Stimulated activated CD4-positive, alpha-beta T cell treated with anti-CD3 and anti-CD28 coated beads, Interleukin-4, amount 100 ng/mL, for 24 hours (primary cell): ENCODE measurements around the gene APRT.
"Not testable (repeated sequence)": the region's sequence is repeated elsewhere in the genome, so short reads cannot be mapped to it uniquely, and the experiment has no call there.

ENCODE experiments used
- DNase-seq: peaks from one replicate; pipeline ENCODE4 v3.0.0-alpha.2; 2020

APRT gene

DNA sequence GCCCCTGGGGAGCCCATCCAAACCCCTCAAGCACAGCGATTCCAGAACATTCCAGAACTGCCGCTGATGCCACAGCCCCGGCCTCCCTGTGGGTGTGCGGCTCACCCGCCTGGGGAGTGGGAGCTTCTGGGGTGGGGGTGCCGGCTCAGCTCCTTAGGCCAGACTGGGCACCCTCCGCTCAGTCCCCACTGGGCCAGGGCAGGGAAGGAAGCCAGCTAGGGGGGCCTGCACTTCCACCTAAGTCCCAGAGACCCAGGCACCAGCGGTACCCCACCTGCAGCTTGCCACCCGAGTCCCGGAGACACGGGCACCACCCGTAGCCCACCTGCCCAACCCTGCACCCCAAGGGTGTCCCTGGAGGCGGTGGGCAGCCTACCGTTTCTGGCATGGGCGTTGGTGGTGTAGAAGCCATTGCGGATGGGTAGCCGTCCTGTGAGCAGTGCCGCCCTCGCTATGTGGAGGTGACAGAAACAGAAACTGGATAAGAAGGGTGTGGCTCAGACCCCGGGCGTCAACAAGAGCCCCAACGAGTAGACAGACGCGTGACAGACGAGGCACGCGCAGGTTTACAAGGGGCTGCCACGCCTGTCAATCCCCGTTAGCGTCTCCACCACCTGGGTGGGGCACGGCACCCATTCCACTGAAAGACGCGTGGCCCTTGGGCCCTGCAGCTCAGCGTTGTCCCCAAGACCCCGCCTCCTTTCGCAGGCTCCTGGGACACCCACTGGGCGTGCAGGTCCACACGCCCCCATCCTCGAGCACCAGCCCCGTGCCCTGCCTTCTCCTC, 30.0 kb upstream of the APRT start:
- no peak for DNase-seq

- no peak for DNase-seq
Observed at GRCh38 chr16:88840600-88841215, 29.0 kb upstream of the APRT start.

DNA sequence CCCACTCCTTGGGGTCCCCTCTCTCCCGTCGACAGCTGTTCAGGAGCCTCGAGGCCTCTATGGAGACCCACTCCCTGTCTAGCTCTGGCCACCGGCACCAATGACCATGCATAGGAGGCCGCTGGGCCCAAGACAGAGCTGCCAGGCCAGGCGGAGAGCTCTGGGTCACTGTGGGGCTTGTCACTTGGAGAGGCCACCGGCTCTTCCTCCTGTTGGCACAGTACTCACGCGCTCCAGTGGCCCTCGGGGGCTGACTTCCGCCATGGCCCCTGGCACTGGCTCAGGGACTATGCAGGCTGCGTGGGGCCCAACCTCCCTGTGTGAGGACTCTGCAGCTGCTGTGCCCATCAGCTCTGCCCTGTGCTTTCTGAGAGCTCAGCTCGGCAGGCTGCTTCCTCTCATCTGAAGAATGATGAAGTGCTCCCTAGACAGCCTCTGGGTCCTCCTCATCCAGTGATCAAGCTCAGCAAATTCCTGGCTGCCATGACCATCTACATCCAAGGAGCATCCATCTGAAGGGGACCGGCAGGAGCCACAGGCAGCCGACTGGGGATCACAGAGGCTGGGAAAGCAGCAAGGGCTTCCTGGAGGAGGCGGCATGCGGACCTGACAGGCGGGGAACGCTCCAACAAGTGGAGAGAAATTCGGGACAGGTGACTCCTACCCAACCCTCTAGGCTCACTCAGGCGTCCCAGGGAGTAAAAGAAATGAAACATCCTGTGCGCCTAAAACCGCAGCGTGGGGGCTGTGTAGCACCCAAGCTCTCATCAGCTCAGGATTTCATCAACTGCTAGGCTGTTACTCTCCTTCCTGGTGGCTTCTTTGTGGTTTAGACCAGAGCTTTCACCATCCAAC, 28.2 kb upstream of the APRT start:
- DNase-seq: no peak

DNA sequence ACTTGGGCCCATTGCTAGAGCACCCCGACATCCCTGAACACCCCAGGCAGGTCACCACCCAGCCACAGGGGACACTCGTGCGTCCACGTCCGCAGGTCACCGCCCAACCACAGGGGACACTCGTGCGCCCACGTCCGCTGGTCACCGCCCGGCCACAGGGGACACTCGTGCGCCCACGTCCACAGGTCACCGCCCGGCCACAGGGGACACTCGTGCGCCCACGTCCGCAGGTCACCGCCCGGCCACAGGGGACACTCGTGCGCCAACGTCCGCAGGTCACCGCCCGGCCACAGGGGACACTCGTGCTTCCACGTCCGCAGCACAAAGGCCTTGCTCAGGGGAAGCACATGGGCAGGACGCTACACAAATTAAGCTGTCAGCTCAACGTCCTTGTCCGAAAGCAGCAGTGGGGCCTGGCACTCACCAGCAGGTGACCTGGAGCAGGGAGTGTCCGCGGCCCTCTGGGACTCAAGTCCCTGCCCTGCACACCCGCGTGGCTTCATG, 27.4 kb upstream of the APRT start:
- DNase-seq: no peak

DNA sequence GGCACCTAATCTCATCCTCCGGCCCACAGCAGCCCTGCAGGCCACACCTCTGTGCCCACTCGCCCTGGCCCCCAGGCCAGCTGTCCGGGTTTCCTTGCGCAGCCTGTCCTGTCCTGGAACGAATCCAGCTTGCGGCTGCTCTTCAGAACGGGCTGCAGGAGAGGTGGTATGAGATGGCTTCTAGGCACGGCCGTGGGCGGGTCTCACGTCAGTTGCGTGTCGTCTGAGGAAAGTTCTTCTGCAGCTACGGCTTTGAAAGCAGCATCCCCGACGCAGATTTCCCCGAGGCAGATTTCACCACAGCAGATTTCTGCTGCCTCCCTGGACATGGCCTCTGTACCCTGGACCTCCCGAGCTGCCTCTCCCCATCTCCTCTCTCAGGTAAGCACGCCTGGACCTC, 26.8 kb upstream of the APRT start:
- DNase-seq: no peak

DNA sequence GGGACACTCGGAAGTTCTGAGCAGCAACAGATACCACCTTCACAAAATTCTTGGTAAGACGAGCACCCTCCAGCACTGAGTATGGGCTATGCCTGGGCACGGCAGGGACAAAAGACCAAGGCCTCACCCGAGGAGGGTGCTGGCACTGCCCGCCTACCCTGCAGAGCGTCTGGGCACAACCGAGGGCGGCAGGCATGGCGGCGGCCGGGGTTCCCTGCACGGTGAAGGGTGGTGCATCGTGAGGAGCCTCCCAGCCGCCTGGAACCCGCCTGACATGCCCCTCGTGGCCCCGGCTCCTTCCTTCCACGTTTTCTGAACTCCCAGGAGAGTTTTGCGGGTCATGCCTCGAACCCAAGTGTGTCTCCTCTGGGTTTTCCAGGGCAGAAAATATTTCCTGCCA, 26.1 kb upstream of the APRT start:
- no peak for DNase-seq

DNA sequence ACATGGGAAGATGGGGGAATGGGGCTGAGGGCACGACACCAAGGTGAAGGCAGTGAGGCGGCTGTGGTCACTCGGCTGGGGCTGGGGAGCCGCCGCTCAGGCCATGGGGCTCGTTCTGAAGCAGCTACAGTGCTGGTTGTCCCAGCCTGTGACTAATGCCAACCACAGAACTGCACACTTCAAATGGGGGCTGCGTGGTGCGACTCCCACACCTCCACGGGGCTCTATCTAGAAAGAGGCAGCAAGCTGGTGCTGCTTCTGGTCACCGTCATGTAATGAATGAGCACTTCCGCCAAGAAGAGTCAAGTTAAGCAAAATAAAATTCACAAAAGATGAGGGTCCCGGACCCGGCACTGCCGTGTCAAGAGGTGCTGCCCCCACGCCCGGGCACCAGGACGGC, 25.1 kb upstream of the APRT start:
- no peak for DNase-seq

DNA sequence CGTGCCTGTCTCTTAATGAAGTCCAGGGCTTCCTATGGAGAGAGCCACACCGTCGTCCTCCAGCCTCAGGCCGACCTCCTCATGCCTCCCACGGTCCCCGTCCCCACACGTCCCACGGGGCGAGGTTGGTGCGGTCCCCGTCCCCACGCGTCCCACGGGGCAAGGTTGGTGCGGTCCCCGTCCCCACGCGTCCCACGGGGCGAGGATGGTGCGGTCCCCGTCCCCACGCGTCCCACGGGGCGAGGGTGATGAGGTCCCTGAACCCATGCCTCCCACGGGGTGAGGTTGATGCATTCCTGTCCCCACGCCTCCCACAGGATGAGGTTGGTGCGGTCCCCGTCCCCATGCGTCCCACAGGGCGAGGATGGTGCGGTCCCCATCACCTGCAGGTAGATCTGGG, 24.1 kb upstream of the APRT start:
- DNase-seq: no peak

GRCh38 chr16:88835383-88835782, 23.7 kb upstream of the APRT start:
- no peak for DNase-seq

- no peak for DNase-seq
Observed at GRCh38 chr16:88834670-88835069, 22.9 kb upstream of the APRT start.

DNA sequence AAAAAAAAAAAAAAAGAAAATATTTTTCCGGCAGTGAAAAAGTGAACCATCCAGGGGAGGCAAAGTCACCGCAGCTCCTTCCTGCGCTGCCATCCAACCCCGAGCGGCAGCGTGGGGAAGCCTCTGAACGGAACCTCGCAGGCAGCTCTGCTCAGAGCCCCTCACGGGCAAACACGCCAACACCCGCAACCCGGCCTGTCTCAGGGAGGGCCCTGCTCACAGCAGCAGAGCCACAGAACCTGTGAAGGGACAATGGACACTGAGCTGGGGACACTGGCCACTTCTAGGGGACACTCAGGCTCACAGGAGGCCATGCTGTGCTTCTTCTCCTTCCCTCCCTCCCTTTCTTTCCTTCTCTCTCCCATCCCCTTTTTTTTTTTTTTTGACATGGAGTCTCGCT, 21.4 kb upstream of the APRT start:
- DNase-seq: no peak

DNA sequence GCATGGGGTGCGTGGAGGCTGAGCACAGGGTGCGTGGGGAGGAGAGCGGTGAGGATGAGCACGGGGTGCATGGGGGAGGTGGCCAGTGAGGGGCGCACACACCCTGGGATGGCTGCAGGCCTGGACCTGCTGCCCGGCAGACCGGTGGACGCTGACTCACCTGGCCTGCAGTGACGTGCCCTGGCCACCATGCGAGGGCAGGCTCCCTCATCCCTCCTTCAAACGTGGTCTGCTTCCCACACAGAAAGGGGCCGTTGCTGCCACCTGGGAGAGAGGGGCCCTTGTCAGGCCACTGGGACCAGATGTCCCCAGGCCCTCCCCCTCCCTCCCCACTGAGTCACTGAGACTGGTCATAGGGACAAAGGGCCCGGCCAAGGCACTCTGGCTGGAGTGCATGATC, 20.1 kb upstream of the APRT start:
- DNase-seq: no peak

GRCh38 chr16:88830783-88831182, 19.1 kb upstream of the APRT start:
- DNase-seq: no peak

DNA sequence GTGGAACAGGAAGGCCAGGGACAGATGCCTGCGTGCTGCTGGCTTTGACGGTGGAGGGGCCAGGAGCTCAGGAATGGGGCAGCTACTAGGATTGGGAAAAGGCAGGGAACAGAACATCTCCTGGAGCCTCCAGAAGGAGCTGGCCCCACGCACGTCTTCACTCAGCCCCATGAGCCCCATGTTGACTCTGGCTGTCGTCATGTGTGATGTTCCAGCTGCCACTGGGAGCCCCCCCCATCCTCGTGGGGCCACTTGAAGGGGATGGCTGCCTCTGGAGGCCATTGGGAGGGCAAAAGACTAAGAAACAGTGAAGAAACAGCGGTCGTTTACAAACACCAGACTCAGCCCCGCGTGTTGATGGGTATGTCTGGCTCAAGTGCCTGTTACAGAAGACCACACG, 18.5 kb upstream of the APRT start:
- no peak for DNase-seq

DNA sequence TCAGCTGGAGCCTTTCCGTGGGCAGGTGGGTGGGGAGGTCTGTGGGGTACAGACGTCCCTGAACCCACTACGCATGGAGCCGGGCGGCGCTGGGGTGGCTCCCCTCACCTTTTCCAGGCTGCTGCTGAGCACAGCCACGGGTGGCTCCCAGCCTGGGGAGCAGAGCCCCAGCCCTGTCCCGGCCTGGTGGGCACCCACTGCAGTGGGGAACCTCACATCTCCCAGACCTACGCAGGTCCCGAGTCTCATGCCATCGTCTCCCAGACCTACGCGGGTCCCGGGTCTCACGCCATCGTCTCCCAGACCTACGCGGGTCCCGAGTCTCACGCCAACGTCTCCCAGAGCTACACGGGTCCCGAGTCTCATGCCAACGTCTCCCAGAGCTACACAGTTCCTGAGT, 17.0 kb upstream of the APRT start:
- DNase-seq: no peak

DNA sequence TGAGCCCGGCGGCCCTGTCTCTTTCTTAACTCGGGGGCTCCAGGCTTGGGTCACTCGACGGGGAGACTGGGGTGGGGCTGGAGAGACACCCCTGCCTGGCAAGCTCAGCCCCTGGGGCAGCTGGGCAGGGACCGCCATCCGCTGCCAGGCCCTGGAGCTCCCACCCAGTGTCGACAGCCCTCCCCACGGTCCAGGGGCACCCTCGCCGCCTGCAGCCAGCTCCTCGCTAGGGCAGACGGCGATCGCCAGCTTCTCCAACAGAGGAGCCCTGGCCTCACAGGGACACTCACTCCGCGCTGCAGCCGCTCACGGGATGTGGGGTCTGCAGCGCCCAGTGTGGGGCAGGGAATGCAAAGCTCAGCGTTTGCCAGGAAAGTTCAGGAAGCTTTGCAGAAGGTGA, 16.0 kb upstream of the APRT start:
- DNase-seq: no peak

DNA sequence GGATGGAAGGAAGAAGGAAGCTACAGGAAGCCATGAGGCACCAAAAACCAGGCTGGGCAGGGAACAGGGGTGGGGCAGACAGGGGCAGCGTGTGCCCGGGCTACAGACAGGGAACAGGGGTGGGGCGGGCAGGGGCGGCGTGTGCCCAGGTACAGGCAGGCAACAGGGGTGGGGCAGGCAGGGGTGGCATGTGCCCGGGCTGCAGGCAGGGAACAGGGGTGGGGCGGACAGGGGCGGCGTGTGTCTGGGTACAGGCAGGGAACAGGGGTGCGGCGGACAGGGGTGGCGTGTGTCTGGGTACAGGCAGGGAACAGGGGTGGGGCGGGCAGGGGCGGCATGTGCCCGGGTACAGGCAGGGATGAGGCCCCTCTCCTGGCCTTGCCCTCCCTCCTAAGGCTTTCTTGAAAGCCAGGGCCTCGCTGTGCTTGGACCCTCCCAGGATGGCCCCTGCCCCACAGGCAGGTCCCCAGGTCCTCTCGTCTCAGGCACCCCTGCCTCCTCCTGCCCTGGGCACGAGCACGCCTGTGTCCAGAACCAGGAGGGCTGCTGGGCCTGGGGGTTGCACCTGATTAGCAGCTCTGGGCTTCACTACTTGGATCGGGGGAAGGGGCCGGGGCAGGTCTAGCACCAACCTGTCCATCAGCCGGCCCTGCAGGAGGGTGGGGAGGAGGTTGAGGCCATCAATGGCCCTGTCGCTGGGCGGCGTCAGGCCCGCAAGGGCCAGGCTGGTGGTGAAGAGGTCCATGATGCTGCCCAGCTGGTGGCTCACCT, 14.5 kb upstream of the APRT start:
- no peak for DNase-seq

GRCh38 chr16:88825146-88825545, 13.4 kb upstream of the APRT start:
- DNase-seq: no peak

GRCh38 chr16:88824256-88825077, 12.7 kb upstream of the APRT start:
- no peak for DNase-seq

- not testable (repeated sequence) for DNase-seq
Observed at GRCh38 chr16:88823646-88824045, 11.9 kb upstream of the APRT start.

DNA sequence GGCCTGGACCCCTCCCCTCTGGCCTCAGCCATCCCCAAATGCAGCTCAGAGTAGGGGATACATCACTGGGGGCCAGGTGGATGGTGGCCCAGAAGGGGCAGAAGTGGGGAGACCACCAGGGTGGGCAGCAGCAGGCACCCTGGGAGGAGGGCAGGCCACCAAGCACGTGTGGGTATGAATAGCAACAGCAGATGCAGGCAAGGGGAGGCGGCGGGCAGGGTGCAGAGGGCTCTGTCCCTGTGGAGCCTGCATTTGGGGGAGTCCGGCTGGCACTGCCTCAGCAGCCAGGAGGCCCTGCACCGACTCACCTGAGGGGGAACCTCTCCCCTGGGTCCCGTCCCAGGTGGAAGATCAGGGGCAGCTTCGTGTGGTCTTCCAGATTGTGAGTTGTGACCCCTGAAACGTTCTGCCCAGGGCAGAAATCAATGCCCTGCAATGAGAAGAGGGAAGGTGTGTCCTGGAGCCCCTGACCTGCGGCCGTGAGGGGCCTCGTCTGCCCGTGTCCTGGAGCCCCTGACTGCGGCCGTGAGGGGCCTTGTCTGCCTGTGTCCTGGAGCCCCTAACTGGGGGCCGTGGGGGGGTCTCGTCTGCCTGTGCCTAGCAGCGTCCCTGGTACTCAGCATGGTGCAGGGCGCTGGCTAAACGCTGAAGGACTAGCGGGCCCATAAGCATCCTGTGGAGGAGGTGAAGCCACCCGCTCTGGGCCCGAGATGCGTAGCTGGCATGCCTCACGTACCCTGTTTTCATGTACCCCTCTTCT, 10.7 kb upstream of the APRT start:
- DNase-seq: no peak
